Osteoblast (primary cell): ENCODE data around the gene DPPA2. TPM values are rescaled to one million over a fixed set of nuclear protein-coding genes. Genes with fewer than 3 reads are reported as not detected.
"Not testable (repeated sequence)": the region's sequence is repeated elsewhere in the genome, so short reads cannot be mapped to it uniquely, and the experiment has no call there.

Experiments used
- DNase-seq: peaks from one replicate; pipeline ENCODE4 v3.0.0; 2011; ENCODE audit warnings: low spot score, mixed read lengths; ENCODE audit not compliant: insufficient read length; ENCODE audit errors: missing footprints
- H2AFZ ChIP-seq: 2 replicates; pipeline ENCODE4 v1.6.0; 2011; ENCODE audit warnings: mild to moderate bottlenecking, low read length
- H3K27ac ChIP-seq: 2 replicates; pipeline ENCODE4 v1.5.1; 2011; ENCODE audit warnings: mild to moderate bottlenecking, low read depth, low read length, moderate library complexity
- H3K27me3 ChIP-seq: 2 replicates; pipeline ENCODE4 v1.6.0; 2012; ENCODE audit warnings: mild to moderate bottlenecking, control low read depth, inconsistent platforms, low read length, moderate library complexity; ENCODE audit not compliant: insufficient read depth
- H3K36me3 ChIP-seq: 2 replicates; pipeline ENCODE4 v1.5.1; 2011; ENCODE audit warnings: mild to moderate bottlenecking, low read length, control low read depth, moderate library complexity; ENCODE audit not compliant: insufficient read depth
- H3K4me1 ChIP-seq: 2 replicates; pipeline ENCODE4 v1.5.1; 2011; ENCODE audit warnings: mild to moderate bottlenecking, low read length, control low read depth, moderate library complexity; ENCODE audit not compliant: insufficient read depth
- H3K4me2 ChIP-seq: 2 replicates; pipeline ENCODE4 v1.6.0; 2011; ENCODE audit warnings: mild to moderate bottlenecking, low read length; ENCODE audit not compliant: insufficient read depth
- H3K4me3 ChIP-seq: fragments of 200-600 bp; sonication (generic); 3 replicates; pipeline ENCODE4 v1.5.1; 2012; ENCODE audit warnings: mild to moderate bottlenecking, low read length, inconsistent platforms; ENCODE audit not compliant: insufficient read depth
- H3K79me2 ChIP-seq: 2 replicates; pipeline ENCODE4 v1.6.0; 2012; ENCODE audit warnings: mild to moderate bottlenecking, low read length, control low read depth, inconsistent platforms; ENCODE audit not compliant: insufficient read depth
- H3K9me3 ChIP-seq: 2 replicates; pipeline ENCODE4 v1.5.1; 2011; ENCODE audit warnings: low read depth, low read length, control low read depth
- H4K20me1 ChIP-seq: 2 replicates; pipeline ENCODE4 v1.6.0; 2012; ENCODE audit warnings: mild to moderate bottlenecking, low read length, control low read depth; ENCODE audit not compliant: insufficient read depth
- total RNA-seq: library from RNA; depleted of rRNA; stranded (reverse); fragments of >200 nt; gene quantifications from 2 replicates; pipeline ENCODE4 v1.2.3, GENCODE V29; 2012
- TF ChIP-seq, protein P1 (sequence below): IDR thresholded peaks from 2 replicates; pipeline ENCODE4 v1.5.1; 2011; ENCODE audit warnings: mild to moderate bottlenecking, low read depth, low read length, moderate library complexity; ENCODE audit errors: extremely low read depth

The DPPA2 gene, protein sequence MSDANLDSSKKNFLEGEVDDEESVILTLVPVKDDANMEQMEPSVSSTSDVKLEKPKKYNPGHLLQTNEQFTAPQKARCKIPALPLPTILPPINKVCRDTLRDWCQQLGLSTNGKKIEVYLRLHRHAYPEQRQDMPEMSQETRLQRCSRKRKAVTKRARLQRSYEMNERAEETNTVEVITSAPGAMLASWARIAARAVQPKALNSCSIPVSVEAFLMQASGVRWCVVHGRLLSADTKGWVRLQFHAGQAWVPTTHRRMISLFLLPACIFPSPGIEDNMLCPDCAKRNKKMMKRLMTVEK
- total RNA-seq = not detected in 2 replicates

DNA sequence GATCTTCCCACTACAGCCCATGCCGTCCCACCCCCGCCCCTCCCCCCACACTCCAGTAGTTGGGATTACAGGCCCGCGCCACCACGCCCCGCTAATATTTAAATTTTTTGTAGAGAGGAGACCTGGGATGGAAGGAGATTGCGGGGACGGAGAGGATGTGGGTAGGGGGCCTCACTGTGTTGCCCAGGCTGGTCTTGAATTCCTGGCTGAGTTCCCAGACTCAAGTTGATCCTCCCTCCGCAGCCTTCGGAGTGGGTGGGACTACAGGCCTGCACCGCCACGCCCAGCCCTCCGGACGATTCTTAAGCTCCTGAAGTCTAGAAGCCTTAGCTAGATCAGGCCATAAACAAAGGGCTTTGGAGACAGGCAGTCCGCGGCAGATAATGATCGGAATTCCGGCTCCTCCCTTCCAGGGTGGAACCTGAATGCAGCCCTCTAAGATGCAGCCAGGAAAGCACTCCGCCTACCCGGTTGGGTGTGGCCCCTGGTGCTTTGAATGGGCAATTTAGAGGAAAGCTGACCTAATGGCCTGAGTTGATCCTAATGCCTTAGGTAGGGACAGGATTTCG is at the start of gene DPPA2:
Gene DPPA2 (minus strand): TSS at position 356 of the 569 bp plus-strand sequence. CDS start 1,975 bp downstream, outside the sequence.
- no peak within 1 kb of the TSS for H3K4me2 ChIP-seq
- H3K9me3 ChIP-seq = no peaks in the 10 kb centered on the region
- TF ChIP-seq, protein P1, sequence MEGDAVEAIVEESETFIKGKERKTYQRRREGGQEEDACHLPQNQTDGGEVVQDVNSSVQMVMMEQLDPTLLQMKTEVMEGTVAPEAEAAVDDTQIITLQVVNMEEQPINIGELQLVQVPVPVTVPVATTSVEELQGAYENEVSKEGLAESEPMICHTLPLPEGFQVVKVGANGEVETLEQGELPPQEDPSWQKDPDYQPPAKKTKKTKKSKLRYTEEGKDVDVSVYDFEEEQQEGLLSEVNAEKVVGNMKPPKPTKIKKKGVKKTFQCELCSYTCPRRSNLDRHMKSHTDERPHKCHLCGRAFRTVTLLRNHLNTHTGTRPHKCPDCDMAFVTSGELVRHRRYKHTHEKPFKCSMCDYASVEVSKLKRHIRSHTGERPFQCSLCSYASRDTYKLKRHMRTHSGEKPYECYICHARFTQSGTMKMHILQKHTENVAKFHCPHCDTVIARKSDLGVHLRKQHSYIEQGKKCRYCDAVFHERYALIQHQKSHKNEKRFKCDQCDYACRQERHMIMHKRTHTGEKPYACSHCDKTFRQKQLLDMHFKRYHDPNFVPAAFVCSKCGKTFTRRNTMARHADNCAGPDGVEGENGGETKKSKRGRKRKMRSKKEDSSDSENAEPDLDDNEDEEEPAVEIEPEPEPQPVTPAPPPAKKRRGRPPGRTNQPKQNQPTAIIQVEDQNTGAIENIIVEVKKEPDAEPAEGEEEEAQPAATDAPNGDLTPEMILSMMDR = no peak
- no peak within 1 kb of the TSS for H3K27ac ChIP-seq
- no peak for DNase-seq
- H3K27me3 ChIP-seq = no peaks in the 10 kb centered on the region
- H4K20me1 ChIP-seq = no peaks in the 10 kb centered on the region
- no peak within 1 kb of the TSS for H3K4me3 ChIP-seq
- H3K79me2 ChIP-seq = no peaks in the 10 kb centered on the region
- no peak within 1 kb of the TSS for H2AFZ ChIP-seq
- H3K4me1 ChIP-seq = no peaks in the 10 kb centered on the region
- H3K36me3 ChIP-seq = no peaks in the 10 kb centered on the region

DNA sequence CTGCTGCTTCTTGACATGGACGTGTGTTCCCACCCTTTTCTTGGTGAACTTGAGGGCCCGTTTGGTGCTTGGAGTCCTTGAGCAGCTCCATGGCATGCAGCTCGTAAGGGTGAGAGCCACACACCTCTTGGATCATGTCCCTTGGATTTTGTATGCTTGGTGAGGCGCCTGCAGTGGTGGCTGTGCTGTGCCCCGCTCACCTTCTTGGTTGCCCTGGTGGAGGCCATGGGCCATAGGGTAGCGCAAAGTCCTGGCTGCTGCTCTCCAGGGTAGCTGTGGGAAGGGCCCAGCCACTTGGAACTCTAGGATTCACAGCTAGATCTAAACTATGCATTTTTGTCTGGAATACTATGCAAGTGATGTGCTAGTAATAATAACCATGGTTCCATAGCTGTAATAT is 47.8 kb upstream of the DPPA2 start:
- H3K79me2 ChIP-seq = no peaks in the 10 kb centered on the region
- no peaks in the 10 kb centered on the region for H3K36me3 ChIP-seq
- H3K4me2 ChIP-seq = no peak overlapping the region
- no peaks in the 10 kb centered on the region for H3K27me3 ChIP-seq
- no peaks in the 10 kb centered on the region for H3K9me3 ChIP-seq
- H4K20me1 ChIP-seq = no peaks in the 10 kb centered on the region
- H3K4me3 ChIP-seq = no peak overlapping the region
- no peak for DNase-seq
- no peak overlapping the region for H2AFZ ChIP-seq
- H3K4me1 ChIP-seq = no peaks in the 10 kb centered on the region
- TF ChIP-seq, protein P1 = no peak
- no peak overlapping the region for H3K27ac ChIP-seq

GRCh38 chr3:109363634-109364033 is 47.3 kb upstream of the DPPA2 start:
- Histone ChIP-seq H4K20me1 (no peaks in the 10 kb centered on the region), H3K27ac (no peak overlapping the region), H3K4me3 (no peak overlapping the region), H3K27me3 (no peaks in the 10 kb centered on the region), H3K4me2 (no peak overlapping the region), H3K9me3 (no peaks in the 10 kb centered on the region), H3K4me1 (no peaks in the 10 kb centered on the region), H3K36me3 (no peaks in the 10 kb centered on the region), H3K79me2 (no peaks in the 10 kb centered on the region), H2AFZ (no peak overlapping the region)
- DNase-seq = no peak
- TF ChIP-seq, protein P1 = no peak

DNA sequence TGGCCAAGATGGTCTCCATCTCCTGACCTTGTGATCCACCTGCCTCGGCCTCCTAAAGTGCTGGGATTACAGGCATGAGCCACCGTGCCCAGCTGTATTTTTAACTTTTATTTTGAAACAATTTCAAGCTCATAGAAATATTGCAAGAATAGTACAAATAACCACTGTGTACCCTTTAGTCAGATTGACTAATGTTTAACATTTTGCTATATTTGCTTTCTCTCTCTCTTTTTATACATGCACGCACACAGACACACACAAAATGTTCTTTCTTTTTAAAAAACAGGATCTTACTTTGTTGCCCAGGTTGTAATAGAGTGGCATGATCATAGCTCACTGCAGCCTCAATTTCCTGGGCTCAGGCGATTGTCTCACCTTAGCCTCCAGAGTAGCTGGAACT is 46.5 kb upstream of the DPPA2 start:
- H3K79me2 ChIP-seq = no peaks in the 10 kb centered on the region
- H3K4me3 ChIP-seq = no peak overlapping the region
- no peaks in the 10 kb centered on the region for H3K9me3 ChIP-seq
- H3K36me3 ChIP-seq = no peaks in the 10 kb centered on the region
- H3K4me2 ChIP-seq = no peak overlapping the region
- DNase-seq = no peak
- H3K27me3 ChIP-seq = no peaks in the 10 kb centered on the region
- no peaks in the 10 kb centered on the region for H3K4me1 ChIP-seq
- H2AFZ ChIP-seq = no peak overlapping the region
- TF ChIP-seq, protein P1 = no peak
- H4K20me1 ChIP-seq = no peaks in the 10 kb centered on the region
- no peak overlapping the region for H3K27ac ChIP-seq

GRCh38 chr3:109358809-109359208 is 42.5 kb upstream of the DPPA2 start:
- not testable (repeated sequence) for H3K4me1 ChIP-seq, H3K9me3 ChIP-seq, H3K4me3 ChIP-seq, H3K27me3 ChIP-seq, H3K79me2 ChIP-seq, H3K27ac ChIP-seq, H4K20me1 ChIP-seq, DNase-seq, H3K36me3 ChIP-seq, H2AFZ ChIP-seq, H3K4me2 ChIP-seq
